Activated CD4-positive, alpha-beta T cell treated with anti-CD3 and anti-CD28 coated beads, Interleukin-2, Interleukin-6, amounts not matched to agents 100 ng/mL and 50 ng/mL, durations not matched to agents 16 hours and 8 hours (primary cell): ENCODE measurements around the gene GRM8.

Experiments
- DNase-seq: peaks from one replicate; pipeline ENCODE4 v3.0.0-alpha.2; 2020

GRM8 gene

GRCh38 chr7:127252778-127253280, at the start of gene GRM8:
Gene GRM8 (minus strand): TSS chr7:127252941.
- DNase-seq, result peak; percentile 5

GRCh38 chr7:127290801-127291361, 38.1 kb upstream of the GRM8 start:
- DNase-seq, result no peak

GRCh38 chr7:127290116-127290655, 37.4 kb upstream of the GRM8 start:
- DNase-seq, result no peak

GRCh38 chr7:127287133-127287532, 34.4 kb upstream of the GRM8 start:
- DNase-seq, result no peak

GRCh38 chr7:127270093-127270492, 17.4 kb upstream of the GRM8 start:
- no peak for DNase-seq

- no peak for DNase-seq
Measured at GRCh38 chr7:127266047-127266446, 13.3 kb upstream of the GRM8 start.

- no peak for DNase-seq
Measured at GRCh38 chr7:127264219-127264618, 11.5 kb upstream of the GRM8 start.

GRCh38 chr7:127258111-127258510, 5.4 kb upstream of the GRM8 start:
- no peak for DNase-seq

- DNase-seq, result no peak
Measured at GRCh38 chr7:127257086-127257485, 4.3 kb upstream of the GRM8 start.

- no peak for DNase-seq
Measured at GRCh38 chr7:127256041-127256725, 3.4 kb upstream of the GRM8 start.

- DNase-seq, result no peak
Measured at GRCh38 chr7:127254163-127254684, 1.5 kb upstream of the GRM8 start.

GRCh38 chr7:127253281-127254162, 781 bp upstream of the GRM8 start:
- DNase-seq, result peak; percentile 65

- no peak for DNase-seq
Measured at GRCh38 chr7:127252377-127252713, 396 bp downstream of the GRM8 start.

GRCh38 chr7:127251465-127252376, 1.0 kb downstream of the GRM8 start:
- peak; percentile 10 for DNase-seq

- DNase-seq, result no peak
Measured at GRCh38 chr7:127251036-127251464, 1.7 kb downstream of the GRM8 start.

GRCh38 chr7:127250312-127251035, 2.3 kb downstream of the GRM8 start:
- no peak for DNase-seq

- no peak for DNase-seq
Measured at GRCh38 chr7:127245607-127246006, 7.1 kb downstream of the GRM8 start.

- no peak for DNase-seq
Measured at GRCh38 chr7:127245002-127245401, 7.7 kb downstream of the GRM8 start.

- DNase-seq, result no peak
Measured at GRCh38 chr7:127239814-127240213, 12.9 kb downstream of the GRM8 start.

GRCh38 chr7:127233630-127234029, 19.1 kb downstream of the GRM8 start:
- no peak for DNase-seq

- no peak for DNase-seq
Measured at GRCh38 chr7:127231415-127231814, 21.3 kb downstream of the GRM8 start.
